Gastroesophageal sphincter (tissue), 4 donors: ENCODE results near the gene SDK2. TPM values are rescaled to one million over a fixed set of nuclear protein-coding genes. Genes with fewer than 3 reads are reported as not detected.

ENCODE experiments used
- ATAC-seq: fragments of 150-250 bp; one replicate; pipeline ENCODE4 v1.9.1; 2016; ENCODE audit warnings: mild to moderate bottlenecking, moderate library complexity
- H3K27ac ChIP-seq, 4 donors: fragments of 200-600 bp; sonication (generic) in 3 of 4; 1 replicate in 3 of 4; 2 replicates in 1 of 4; pipeline ENCODE4 v1.5.1; 2016 to 2019
- H3K27me3 ChIP-seq: fragments of 200-600 bp; sonication (generic); one replicate; pipeline ENCODE4 v1.5.1; 2019
- H3K36me3 ChIP-seq, 2 donors: fragments of 200-600 bp; sonication (generic); one replicate each; pipeline ENCODE4 v1.5.1; 2019; ENCODE audit warnings: control low read depth in 1 of 2
- H3K4me1 ChIP-seq, 3 donors: fragments of 200-600 bp; sonication (generic); 1 replicate in 2 of 3; 2 replicates in 1 of 3; pipeline ENCODE4 v1.5.1; 2016 to 2019; ENCODE audit warnings: control low read depth in 2 of 3
- H3K4me3 ChIP-seq, 2 donors: fragments of 200-600 bp; sonication (generic); one replicate each; pipeline ENCODE4 v1.5.1; 2019; ENCODE audit warnings: mild to moderate bottlenecking in 1 of 2, moderate library complexity in 1 of 2
- H3K9me3 ChIP-seq, 3 donors: fragments of 200-600 bp; sonication (generic); one replicate each; pipeline ENCODE4 v1.5.1; 2017 to 2019; ENCODE audit warnings: control low read depth in 2 of 3
- EP300 ChIP-seq: sonication (generic); formaldehyde crosslinking; IDR thresholded peaks from one replicate; pipeline ENCODE4 v1.6.1; 2017; ENCODE audit warnings: antibody characterized with exemption, mild to moderate bottlenecking
- POLR2A ChIP-seq, 2 donors: fragments of 450-650 bp; IDR thresholded peaks; one replicate each; pipeline ENCODE4 v1.6.1; 2017; ENCODE audit warnings: antibody characterized with exemption in 2 of 2, mild to moderate bottlenecking in 2 of 2, moderate library complexity in 1 of 2
- POLR2AphosphoS5 ChIP-seq: sonication (generic); formaldehyde crosslinking; IDR thresholded peaks from one replicate; pipeline ENCODE4 v1.6.1; 2017; ENCODE audit warnings: antibody characterized with exemption
- WGBS, 2 donors: methylation state at CpG; one replicate each; pipeline ENCODE4 v1.1.5; 2018; ENCODE audit warnings: low coverage in 1 of 2; 5-methylcytosine and 5-hydroxymethylcytosine counted together
- total RNA-seq, 4 donors: library from RNA; depleted of rRNA; stranded (reverse); fragments of >200 nt; gene quantifications; one replicate each; pipeline ENCODE4 v1.1.0, GENCODE V29; 2016
- TF ChIP-seq, protein P1 (sequence below), 4 experiments: fragments of 200-600 bp in 2 of 4; fragments of 450-650 bp in 2 of 4; sonication (generic) in 1 of 4; IDR thresholded peaks; one replicate each; pipeline ENCODE4 v1.5.1; 2017 to 2019; ENCODE audit warnings: antibody characterized with exemption in 4 of 4, mild to moderate bottlenecking in 2 of 4, moderate library complexity in 2 of 4

The SDK2 gene
- total RNA-seq, 4 donors from 2014 or later, result 0.31 to 2.0 (median 0.78) TPM

DNA sequence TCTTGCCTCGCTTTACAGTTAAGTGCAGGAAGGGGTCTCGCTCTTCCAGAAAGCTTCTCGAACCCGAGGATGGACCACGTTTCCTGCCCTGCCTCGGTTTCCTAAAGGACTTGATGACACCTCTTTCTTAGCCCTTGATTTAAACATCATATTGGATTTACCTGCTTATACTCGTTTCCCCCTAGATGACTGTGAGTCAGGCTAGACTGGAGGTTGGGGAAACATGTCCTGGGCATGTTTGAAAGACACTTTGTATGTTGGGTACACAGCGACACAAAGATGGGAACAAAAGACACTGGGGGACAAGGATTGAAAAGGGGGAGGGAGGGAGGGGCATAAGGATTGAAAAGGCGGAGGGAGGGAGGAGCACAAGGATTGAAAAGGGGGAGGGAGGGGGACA, 30.0 kb downstream of the SDK2 start:
- ATAC-seq, result no peak
- no peaks in the 10 kb centered on the region for H3K36me3 ChIP-seq
- WGBS, 2 donors, result 72% methylated on average over 7 of the region's 9 CpGs; no CpG with 5 or more reads in 1 of the 2 donors
- TF ChIP-seq EP300, result no peak
- TF ChIP-seq, protein P1, sequence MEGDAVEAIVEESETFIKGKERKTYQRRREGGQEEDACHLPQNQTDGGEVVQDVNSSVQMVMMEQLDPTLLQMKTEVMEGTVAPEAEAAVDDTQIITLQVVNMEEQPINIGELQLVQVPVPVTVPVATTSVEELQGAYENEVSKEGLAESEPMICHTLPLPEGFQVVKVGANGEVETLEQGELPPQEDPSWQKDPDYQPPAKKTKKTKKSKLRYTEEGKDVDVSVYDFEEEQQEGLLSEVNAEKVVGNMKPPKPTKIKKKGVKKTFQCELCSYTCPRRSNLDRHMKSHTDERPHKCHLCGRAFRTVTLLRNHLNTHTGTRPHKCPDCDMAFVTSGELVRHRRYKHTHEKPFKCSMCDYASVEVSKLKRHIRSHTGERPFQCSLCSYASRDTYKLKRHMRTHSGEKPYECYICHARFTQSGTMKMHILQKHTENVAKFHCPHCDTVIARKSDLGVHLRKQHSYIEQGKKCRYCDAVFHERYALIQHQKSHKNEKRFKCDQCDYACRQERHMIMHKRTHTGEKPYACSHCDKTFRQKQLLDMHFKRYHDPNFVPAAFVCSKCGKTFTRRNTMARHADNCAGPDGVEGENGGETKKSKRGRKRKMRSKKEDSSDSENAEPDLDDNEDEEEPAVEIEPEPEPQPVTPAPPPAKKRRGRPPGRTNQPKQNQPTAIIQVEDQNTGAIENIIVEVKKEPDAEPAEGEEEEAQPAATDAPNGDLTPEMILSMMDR (IDR thresholded peaks at IDR 0.05), result no peak
- no peak for TF ChIP-seq POLR2A (IDR thresholded peaks at IDR 0.05)
- TF ChIP-seq POLR2AphosphoS5, result no peak
- H3K27ac ChIP-seq, result no peak overlapping the region
- H3K4me3 ChIP-seq, result no peak overlapping the region
- H3K27me3 ChIP-seq, result peaks cover 76% of the 10 kb centered on the region
- H3K9me3 ChIP-seq, result peaks cover 0 to 7% (median 0%) of the 10 kb centered on the region in 3 donors
- no peaks in the 10 kb centered on the region for H3K4me1 ChIP-seq

DNA sequence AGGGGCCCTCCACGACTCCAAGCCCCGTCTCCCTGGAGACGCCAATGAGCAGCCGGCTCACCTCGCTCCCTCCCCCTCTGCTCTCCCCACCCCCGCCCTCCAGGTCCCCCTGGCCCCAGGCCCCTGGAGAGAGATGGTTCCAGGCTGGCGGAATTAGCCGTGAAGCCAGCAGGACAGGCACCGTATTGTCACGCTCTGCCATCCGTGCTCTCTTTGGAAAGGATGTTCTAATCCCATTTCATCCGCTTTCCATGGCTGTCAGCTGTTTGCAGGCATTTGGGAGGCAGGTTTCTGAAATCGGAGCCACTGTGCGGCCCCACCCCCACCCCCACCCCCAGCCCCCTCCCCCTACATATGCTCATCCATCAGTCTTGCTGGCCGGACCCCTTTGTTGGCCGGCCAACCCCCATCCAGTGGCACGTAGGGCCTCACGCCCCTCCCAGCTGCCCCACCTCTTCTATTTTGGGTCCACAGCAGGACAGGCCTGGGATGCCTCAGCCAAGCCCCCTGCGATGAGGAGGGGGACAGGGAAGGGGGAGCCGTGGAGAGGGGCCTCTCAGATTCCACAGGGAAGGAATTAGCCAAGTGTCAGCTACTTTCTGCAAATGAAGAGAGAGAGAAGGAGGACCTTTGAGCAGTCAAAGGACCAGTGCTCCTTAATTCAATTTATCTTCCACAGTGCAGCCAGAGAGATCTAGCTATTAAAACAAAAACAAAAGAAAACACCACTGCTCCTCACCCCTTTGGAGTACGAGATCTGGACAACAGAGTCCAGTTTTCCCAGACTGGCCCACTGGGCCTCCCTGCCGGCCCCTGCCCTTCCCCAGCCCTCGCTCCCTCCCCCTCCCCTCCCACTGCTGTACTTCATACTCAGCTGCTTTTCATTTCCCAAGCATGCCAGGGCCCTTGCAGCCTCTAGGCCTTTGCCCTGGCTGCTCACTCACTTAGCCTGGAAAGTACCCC, 30.7 kb downstream of the SDK2 start:
- H3K9me3 ChIP-seq, result no peaks in the 10 kb centered on the region
- peaks cover 73% of the 10 kb centered on the region for H3K27me3 ChIP-seq
- TF ChIP-seq EP300, result no peak
- no peak for TF ChIP-seq POLR2A (IDR thresholded peaks at IDR 0.05)
- TF ChIP-seq POLR2AphosphoS5, result no peak
- TF ChIP-seq, protein P1 (IDR thresholded peaks at IDR 0.05), result no peak
- no peaks in the 10 kb centered on the region for H3K36me3 ChIP-seq
- 30 to 65% methylated on average over 2 to 5 of the region's 23 CpGs for WGBS, 2 donors
- no peaks in the 10 kb centered on the region for H3K4me1 ChIP-seq
- no peak overlapping the region for H3K27ac ChIP-seq
- ATAC-seq, result no peak
- no peak overlapping the region for H3K4me3 ChIP-seq

DNA sequence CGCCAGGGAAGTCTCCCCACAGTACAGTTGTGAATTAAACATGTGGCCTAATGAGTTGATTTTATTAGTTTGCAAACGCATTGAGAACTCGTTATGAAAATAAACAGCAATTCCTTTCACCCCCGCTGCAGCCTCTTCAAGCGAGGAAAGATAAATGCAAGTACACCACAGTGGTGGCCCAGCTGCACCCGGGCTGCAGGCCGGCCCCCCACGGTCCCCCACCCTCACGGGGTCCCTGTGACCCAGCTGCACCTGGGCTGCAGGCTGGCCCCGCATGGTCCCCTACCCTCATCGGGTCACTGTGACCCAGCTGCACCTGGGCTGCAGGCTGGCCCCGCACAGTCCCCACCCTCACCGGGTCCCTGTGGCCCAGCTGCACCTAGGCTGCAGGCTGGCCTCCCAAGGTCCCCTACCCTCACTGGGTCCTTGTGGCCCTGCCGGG, 32.2 kb downstream of the SDK2 start:
- Histone ChIP-seq H3K4me1 (no peaks in the 10 kb centered on the region), H3K9me3 (no peaks in the 10 kb centered on the region), H3K36me3 (no peaks in the 10 kb centered on the region), H3K27me3 (peaks cover 59% of the 10 kb centered on the region), H3K4me3 (no peak overlapping the region), H3K27ac (no peak overlapping the region)
- ATAC-seq, result no peak
- 70% methylated on average over 2 of the region's 14 CpGs; no CpG with 5 or more reads in 1 of the 2 donors for WGBS, 2 donors
- TF ChIP-seq, protein P1 (IDR thresholded peaks at IDR 0.05), result no peak
- TF ChIP-seq EP300 (no peak), POLR2AphosphoS5 (no peak), POLR2A (IDR thresholded peaks at IDR 0.05) (no peak)

DNA sequence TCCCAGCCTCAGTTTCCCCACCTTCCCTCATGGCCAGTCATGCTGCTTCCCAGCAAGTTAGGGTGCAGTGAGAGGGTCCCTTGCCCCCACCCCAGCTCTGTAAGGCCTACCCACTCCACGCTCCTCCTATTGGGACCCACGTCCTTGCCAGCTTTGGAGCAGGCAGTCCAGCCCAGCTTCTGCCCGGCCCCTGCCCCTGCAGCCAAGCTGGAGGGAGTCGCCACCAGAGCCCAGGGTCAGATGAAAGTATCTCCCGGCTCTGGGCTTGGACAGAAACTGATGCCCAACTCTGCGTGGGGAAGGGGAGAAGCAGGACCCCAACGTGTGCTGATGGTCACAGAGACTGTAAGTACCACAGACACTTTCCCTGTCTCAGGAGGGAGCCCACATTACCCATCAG, 32.6 kb downstream of the SDK2 start:
- Histone ChIP-seq H3K27me3 (peaks cover 55% of the 10 kb centered on the region), H3K4me1 (no peaks in the 10 kb centered on the region), H3K9me3 (no peaks in the 10 kb centered on the region), H3K36me3 (no peaks in the 10 kb centered on the region), H3K4me3 (no peak overlapping the region), H3K27ac (no peak overlapping the region)
- TF ChIP-seq EP300 (no peak), POLR2AphosphoS5 (no peak), POLR2A (IDR thresholded peaks at IDR 0.05) (no peak)
- TF ChIP-seq, protein P1 (IDR thresholded peaks at IDR 0.05), result no peak
- no CpG with 5 or more reads among the region's 7 CpGs for WGBS, 2 donors
- no peak for ATAC-seq
